Esophagus muscularis mucosa (tissue), 4 donors: Measurements from ENCODE around the gene DCAF6. TPM values are rescaled to one million over a fixed set of nuclear protein-coding genes. Genes with fewer than 3 reads are reported as not detected.

Source experiments
- DNase-seq: peaks from one replicate; pipeline ENCODE4 v3.0.0-alpha.2; 2017; ENCODE audit errors: extremely low spot score
- H3K27ac ChIP-seq, 4 donors: fragments of 200-600 bp; sonication (generic); replicated peaks in 1 of 4; 1 replicate in 3 of 4; 2 replicates in 1 of 4; pipeline ENCODE4 v1.5.1; 2016 to 2019; ENCODE audit warnings: mild to moderate bottlenecking in 1 of 4
- H3K27me3 ChIP-seq, 4 donors: fragments of 200-600 bp; sonication (generic); one replicate each; pipeline versions ENCODE4 v1.5.1 to v1.6.0; 2016 to 2019
- H3K36me3 ChIP-seq, 4 donors: fragments of 200-600 bp; sonication (generic); one replicate each; pipeline ENCODE4 v1.5.1; 2016 to 2019
- H3K4me1 ChIP-seq, 4 donors: fragments of 200-600 bp; sonication (generic); one replicate each; pipeline ENCODE4 v1.5.1; 2016 to 2019
- H3K4me3 ChIP-seq, 4 donors: fragments of 200-600 bp; sonication (generic); 1 replicate in 2 of 4; 2 replicates in 2 of 4; pipeline ENCODE4 v1.5.1; 2016 to 2019; ENCODE audit warnings: mild to moderate bottlenecking in 4 of 4, moderate library complexity in 1 of 4
- H3K9me3 ChIP-seq, 4 donors: fragments of 200-600 bp; sonication (generic); 1 replicate in 3 of 4; 2 replicates in 1 of 4; pipeline ENCODE4 v1.5.1; 2016 to 2019
- CTCF ChIP-seq, 3 experiments: fragments of 200-600 bp in 2 of 3; fragments of 450-650 bp in 1 of 3; sonication (generic) in 2 of 3; IDR thresholded peaks; one replicate each; pipeline ENCODE4 v1.5.1; 2017 to 2019; ENCODE audit warnings: antibody characterized with exemption in 3 of 3, mild to moderate bottlenecking in 2 of 3, moderate library complexity in 1 of 3
- EP300 ChIP-seq: sonication (generic); formaldehyde crosslinking; IDR thresholded peaks from one replicate; pipeline ENCODE4 v1.6.1; 2017; ENCODE audit warnings: antibody characterized with exemption
- POLR2A ChIP-seq: fragments of 450-650 bp; IDR thresholded peaks from one replicate; pipeline ENCODE4 v1.6.1; 2017; ENCODE audit warnings: antibody characterized with exemption, moderate library complexity, mild to moderate bottlenecking, low read depth
- POLR2AphosphoS5 ChIP-seq, 2 donors: sonication (generic); formaldehyde crosslinking; IDR thresholded peaks; one replicate each; pipeline ENCODE4 v1.6.1; 2017; ENCODE audit warnings: antibody characterized with exemption in 2 of 2
- WGBS: methylation state at CpG from one replicate; pipeline ENCODE4 v1.1.5; 2018; 5-methylcytosine and 5-hydroxymethylcytosine counted together
- intact Hi-C: fragments of 100-400 bp; cut with DNase I; formaldehyde crosslinking; loops from one replicate; pipeline ENCODE4 v1.15.1; 2023
- total RNA-seq, 4 donors: library from RNA; depleted of rRNA; stranded (reverse); fragments of >200 nt; gene quantifications; one replicate each; pipeline versions ENCODE4 v1.1.0 to v1.2.1, GENCODE V29; 2016

The DCAF6 gene
- total RNA-seq, 4 donors from 2014 or later: 80.4 to 110 (median 93.9) TPM

- H3K27me3 ChIP-seq: no peaks in the 10 kb centered on the region
- no peaks in the 10 kb centered on the region for H3K9me3 ChIP-seq
- DNase-seq: no peak
- H3K27ac ChIP-seq: no peak overlapping the region
- intact Hi-C loops: no loop called here
- H3K36me3 ChIP-seq: peaks cover 5 to 14% (median 10%) of the 10 kb centered on the region in 4 donors
- H3K4me1 ChIP-seq: peaks cover 0 to 17% (median 13%) of the 10 kb centered on the region in 4 donors
- no peak overlapping the region for H3K4me3 ChIP-seq
- WGBS: 58% methylated on average over 4 of the region's 4 CpGs
- TF ChIP-seq POLR2A: no peak
- TF ChIP-seq POLR2AphosphoS5 (IDR thresholded peaks at IDR 0.05): no peak
- TF ChIP-seq EP300: no peak
- no peak for TF ChIP-seq CTCF (IDR thresholded peaks at IDR 0.05)
Observed at GRCh38 chr1:167966050-167966449, 29.6 kb downstream of the DCAF6 start.

DNA sequence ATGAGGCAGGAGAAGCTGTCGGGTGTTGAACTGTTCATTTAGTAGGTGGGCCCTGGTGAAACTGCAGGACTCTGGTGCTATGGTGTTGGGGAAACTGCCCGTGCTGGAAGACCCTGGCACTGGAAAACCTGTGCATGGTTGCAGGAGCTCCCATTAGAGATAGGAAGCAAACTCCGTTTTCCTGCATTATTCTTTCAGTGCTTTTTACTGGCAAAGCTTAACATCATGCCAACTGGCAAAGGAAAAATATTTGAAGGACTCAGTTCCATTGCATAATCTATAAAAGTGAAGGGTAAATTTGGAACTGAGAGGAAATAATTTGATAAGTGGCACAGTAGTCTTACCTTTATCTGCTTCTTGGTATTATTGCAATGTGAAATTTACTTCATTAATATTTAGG, 32.1 kb downstream of the DCAF6 start:
- H3K27ac ChIP-seq: no peak overlapping the region
- intact Hi-C loops: no loop called here
- no peak for DNase-seq
- H3K27me3 ChIP-seq: no peaks in the 10 kb centered on the region
- H3K9me3 ChIP-seq: no peaks in the 10 kb centered on the region
- H3K4me1 ChIP-seq: peaks cover 0 to 17% (median 13%) of the 10 kb centered on the region in 4 donors
- no peak for TF ChIP-seq POLR2AphosphoS5 (IDR thresholded peaks at IDR 0.05)
- no peak for TF ChIP-seq CTCF (IDR thresholded peaks at IDR 0.05)
- TF ChIP-seq EP300: no peak
- no peak for TF ChIP-seq POLR2A
- 78% methylated on average over 3 of the region's 3 CpGs for WGBS
- H3K4me3 ChIP-seq: no peak overlapping the region
- H3K36me3 ChIP-seq: peaks cover 5 to 12% (median 9%) of the 10 kb centered on the region in 4 donors

DNA sequence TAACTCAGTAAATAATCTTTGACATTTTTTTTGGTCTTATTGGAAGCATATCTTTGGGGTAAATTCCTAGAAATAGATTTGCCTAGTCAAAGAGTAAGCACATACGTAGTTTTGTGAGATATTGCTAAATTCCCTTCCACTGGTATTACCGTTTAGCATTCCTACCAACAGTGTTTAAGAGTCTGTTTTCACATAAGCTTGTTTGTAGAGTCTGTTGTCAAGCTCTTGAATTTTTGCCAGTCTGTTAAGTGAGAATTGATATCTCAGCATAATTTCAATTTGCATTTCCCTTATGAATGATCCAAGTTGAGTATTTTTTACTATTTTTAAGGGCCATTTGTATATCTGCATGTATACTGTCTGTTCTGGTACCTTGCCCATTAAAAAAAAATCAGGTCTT, 37.3 kb downstream of the DCAF6 start:
- no peak for DNase-seq
- no peaks in the 10 kb centered on the region for H3K27me3 ChIP-seq
- no peak overlapping the region for H3K27ac ChIP-seq
- no peak for TF ChIP-seq EP300
- no peak for TF ChIP-seq POLR2AphosphoS5 (IDR thresholded peaks at IDR 0.05)
- no peak for TF ChIP-seq CTCF (IDR thresholded peaks at IDR 0.05)
- no peak for TF ChIP-seq POLR2A
- H3K9me3 ChIP-seq: no peaks in the 10 kb centered on the region
- no peaks in the 10 kb centered on the region for H3K4me1 ChIP-seq
- intact Hi-C loops: no loop called here
- H3K4me3 ChIP-seq: no peak overlapping the region
- WGBS: 78% methylated on average over 2 of the region's 2 CpGs
- H3K36me3 ChIP-seq: peaks cover 4 to 29% (median 20%) of the 10 kb centered on the region in 4 donors

DNA sequence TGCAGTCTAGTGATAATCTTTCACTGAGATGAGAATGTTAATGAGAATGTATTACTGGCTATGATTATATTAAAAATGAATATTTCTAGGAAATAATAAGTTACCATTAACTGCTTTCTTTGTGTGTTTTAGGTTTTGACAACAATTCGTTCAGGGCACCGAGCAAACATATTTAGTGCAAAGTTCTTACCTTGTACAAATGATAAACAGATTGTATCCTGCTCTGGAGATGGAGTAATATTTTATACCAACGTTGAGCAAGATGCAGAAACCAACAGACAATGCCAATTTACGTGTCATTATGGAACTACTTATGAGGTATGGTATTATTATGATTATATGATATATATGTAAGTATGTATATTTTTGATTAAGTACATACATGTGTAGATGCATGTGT, 38.2 kb downstream of the DCAF6 start:
- no peak overlapping the region for H3K4me3 ChIP-seq
- no peaks in the 10 kb centered on the region for H3K27me3 ChIP-seq
- no peaks in the 10 kb centered on the region for H3K4me1 ChIP-seq
- no peak overlapping the region for H3K27ac ChIP-seq
- intact Hi-C loops: no loop called here
- WGBS: 91% methylated on average over 4 of the region's 4 CpGs
- no peaks in the 10 kb centered on the region for H3K9me3 ChIP-seq
- H3K36me3 ChIP-seq: peaks cover 4 to 32% (median 20%) of the 10 kb centered on the region in 4 donors
- TF ChIP-seq EP300 (no peak), CTCF (IDR thresholded peaks at IDR 0.05) (no peak), POLR2AphosphoS5 (IDR thresholded peaks at IDR 0.05) (no peak), POLR2A (no peak)
- DNase-seq: no peak

DNA sequence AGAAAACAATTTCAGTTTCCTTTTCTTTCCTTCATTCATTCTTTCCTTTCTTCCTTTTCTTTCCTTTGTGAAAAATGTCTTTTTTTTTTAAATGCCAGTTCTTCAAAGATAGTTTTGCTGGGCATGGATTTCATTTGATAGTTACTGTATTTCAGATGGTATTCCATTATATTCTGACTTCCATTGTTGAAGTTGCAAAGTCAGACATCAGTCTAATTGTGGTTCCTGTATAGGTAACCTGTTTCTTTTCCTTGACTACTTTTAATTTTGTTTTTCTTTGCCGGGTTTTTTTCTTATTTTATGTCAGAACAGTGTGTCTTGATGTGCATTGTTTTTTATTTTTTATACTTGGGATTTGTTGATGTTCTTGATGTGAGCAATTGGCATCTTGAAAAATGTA, 40.8 kb downstream of the DCAF6 start:
- Histone ChIP-seq H3K36me3 (peaks cover 6 to 39% (median 20%) of the 10 kb centered on the region in 4 donors), H3K27ac (no peak overlapping the region), H3K9me3 (no peaks in the 10 kb centered on the region), H3K4me1 (no peaks in the 10 kb centered on the region), H3K4me3 (no peak overlapping the region), H3K27me3 (no peaks in the 10 kb centered on the region)
- intact Hi-C loops: no loop called here
- DNase-seq: no peak
- TF ChIP-seq CTCF (IDR thresholded peaks at IDR 0.05) (no peak), EP300 (no peak), POLR2AphosphoS5 (IDR thresholded peaks at IDR 0.05) (no peak), POLR2A (no peak)
- WGBS: 92% methylated on average over 1 of the region's 1 CpG
